ENCODE results near the gene PIBF1.
"Not testable (repeated sequence)": the region's sequence is repeated elsewhere in the genome, so short reads cannot be mapped to it uniquely, and the experiment has no call there.

The PIBF1 gene, protein sequence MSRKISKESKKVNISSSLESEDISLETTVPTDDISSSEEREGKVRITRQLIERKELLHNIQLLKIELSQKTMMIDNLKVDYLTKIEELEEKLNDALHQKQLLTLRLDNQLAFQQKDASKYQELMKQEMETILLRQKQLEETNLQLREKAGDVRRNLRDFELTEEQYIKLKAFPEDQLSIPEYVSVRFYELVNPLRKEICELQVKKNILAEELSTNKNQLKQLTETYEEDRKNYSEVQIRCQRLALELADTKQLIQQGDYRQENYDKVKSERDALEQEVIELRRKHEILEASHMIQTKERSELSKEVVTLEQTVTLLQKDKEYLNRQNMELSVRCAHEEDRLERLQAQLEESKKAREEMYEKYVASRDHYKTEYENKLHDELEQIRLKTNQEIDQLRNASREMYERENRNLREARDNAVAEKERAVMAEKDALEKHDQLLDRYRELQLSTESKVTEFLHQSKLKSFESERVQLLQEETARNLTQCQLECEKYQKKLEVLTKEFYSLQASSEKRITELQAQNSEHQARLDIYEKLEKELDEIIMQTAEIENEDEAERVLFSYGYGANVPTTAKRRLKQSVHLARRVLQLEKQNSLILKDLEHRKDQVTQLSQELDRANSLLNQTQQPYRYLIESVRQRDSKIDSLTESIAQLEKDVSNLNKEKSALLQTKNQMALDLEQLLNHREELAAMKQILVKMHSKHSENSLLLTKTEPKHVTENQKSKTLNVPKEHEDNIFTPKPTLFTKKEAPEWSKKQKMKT

DNA sequence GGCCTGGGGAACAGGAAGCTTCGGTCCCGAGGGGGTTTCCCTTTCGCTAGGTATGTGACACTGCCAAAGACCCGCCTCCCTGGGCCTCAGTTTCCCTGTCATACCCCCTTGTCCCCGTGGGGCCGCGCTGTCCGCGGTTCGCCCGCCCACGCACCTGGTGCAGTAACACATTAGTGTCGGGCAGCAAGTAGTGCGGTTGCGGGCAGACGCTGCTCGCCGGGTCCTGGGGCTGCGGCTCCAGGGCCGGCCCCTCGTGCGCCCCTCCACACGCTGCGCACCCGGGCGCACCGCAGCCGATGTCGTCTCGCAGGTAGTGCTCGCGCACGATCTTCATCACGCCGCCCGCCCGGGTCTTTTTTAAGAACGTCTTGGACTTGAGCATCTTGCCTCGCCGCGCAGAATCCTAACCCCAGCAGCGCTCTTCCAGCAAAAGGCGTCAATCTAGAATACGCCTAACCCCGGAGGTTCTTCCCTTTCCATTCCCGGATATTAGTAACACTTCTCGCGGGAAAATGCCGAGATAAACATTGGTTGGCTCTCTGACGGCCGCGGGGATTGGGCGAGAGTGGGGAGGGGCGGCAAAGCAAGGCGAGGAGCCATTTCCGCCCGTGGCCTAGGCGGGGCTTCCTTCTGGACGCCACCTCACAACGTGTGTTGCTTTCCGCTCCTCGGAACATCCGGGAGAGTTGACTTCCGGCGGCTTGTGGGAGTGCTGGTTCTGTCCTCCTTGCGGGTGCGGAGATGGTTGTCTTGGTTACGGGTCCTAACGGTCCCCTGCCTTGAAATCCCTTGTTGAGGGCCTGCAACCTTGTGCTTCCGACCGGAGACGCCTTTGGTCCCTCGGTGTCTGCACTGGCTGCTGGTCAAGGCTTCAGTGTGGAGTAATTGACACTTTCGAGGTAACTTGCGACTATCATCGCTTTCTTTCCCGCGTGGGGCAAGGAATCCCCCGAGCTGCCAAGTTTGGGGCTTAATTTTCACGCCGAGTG, at the start of gene PIBF1, which contains the start of gene DIS3:
Gene PIBF1, plus strand, starts transcription at position 683 of the 989 bp plus-strand sequence. CDS start 1,337 bp downstream, outside the sequence.
Gene DIS3, minus strand, starts transcription at position 450 of the 989 bp plus-strand sequence. Its CDS starts 68 bp downstream, at position 382.
- peak; percentile 96 for DNase-seq

DNA sequence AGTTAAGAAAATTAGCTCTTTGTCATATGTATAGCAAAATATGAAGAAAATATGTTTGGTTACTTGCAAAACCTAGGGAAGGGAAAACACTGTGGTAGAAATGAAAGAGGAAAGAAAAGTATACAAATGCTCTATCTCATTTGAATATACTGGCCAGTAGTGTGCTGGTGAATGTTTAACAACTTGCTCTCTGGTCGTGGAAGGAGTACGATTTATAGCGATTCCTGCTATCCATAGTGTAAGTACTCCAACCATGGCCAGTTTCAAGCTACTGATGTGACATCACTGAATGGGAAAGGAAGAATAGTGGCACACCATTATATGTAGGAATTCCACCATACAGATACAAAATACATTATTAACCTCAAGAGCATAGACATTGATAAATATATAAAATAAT, 44.9 kb upstream of the PIBF1 start:
- DNase-seq = no peak

DNA sequence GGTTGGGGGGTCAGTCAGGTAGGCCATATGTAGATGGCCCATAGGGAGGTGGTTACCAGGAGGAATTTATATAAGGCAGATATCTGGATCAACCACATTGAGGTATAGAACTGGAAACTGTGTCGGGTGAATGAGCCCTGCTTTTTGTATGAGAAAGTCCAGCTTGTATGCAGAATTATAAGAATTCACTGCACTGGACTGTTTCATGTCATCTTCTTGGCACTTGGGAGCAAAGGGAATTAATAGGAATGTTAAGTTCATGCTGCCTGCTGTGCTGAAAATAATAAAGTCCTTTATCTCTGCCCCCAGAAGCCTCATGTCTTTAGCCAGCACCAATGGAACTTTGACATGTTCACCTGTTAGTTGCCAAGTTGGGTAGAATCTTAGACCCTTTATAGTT, 41.9 kb upstream of the PIBF1 start:
- no peak for DNase-seq

DNA sequence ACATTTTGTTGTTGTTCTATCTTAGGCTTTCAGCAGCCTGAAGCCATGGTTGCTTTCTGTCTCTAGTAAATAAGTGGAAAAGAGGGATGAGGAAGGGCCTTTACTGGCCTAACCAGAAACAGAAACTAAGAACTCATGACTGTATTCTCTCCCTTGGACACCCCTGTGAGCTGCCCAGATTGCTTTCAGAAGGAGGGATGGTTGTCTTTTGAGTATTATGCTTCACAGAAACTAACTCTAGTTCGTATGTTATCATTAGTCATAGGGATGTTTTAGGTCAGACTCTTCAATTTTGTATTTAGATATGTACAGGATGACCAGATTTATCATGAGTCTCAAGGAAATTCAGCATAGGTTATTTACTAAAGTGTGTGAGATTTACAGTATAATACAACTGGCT, 36.7 kb upstream of the PIBF1 start:
- no peak for DNase-seq

DNA sequence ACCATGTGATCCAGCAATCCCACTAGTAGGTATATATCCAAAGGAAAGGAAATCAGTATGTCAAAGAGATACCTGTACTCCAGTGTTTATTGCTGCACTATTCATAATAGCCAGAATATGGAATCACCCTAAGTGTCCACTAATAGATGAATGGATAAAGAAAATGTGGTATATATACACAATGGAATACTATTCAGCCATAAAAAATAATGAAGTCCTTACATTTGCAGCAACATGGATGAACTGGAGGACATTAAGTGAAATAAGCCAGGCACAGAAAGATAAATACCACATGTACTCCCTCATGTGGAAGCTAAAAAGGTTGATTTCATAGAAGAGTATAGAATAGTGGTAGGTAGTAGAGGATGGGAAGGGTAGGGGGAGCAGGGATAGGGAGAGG, 30.7 kb upstream of the PIBF1 start:
- DNase-seq = no peak

DNA sequence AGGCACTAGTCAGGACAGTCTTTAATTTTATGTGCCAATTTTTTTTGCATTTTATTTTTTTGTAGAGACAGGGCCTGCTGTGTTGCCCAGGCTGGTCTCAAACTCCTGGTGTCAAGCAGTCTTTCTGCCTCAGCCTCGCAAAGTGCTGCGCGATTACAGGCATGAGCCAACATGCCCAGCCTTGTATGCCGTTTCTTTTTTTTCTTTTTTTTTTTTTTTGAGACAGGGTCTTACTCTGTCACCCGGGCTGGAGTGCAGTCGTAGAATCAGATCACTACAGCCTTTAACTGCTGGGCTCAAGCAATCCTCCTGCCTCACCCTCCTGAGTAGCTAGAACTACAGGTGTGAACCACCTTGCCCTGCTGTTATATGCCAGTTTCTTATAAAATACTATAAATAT, 27.8 kb upstream of the PIBF1 start:
- no peak for DNase-seq

DNA sequence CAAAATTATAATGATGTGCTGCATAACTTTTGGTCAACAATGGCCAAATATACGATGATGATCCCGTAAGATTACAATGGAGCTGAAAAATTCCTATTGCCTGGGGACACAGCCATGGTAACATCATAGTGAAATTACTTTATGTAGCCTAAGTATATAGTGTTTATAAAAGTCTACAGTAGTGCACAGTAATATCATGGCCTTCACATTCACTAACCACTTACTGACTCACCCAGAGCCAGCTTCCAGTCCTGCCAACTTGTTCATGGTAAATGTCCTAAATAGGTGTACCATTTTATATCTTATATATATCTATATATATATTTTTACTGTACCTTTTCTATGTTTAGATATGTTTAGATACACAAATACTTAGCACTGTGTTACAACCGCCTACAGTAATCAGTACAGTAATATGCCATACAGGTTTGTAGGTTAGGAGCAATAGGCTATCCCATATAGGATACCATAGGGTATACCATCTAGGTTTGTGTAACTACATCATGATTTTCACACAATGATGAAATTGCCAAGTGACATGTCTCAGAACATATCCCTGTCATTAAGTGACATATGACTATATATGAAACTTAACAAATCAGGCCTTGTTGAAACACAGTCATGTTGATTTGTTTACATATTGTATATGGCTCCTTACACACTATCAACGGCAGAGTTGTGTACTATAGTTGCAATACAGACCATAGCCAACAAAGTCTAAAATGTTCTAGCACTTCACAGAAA, 24.0 kb upstream of the PIBF1 start:
- DNase-seq = no peak

DNA sequence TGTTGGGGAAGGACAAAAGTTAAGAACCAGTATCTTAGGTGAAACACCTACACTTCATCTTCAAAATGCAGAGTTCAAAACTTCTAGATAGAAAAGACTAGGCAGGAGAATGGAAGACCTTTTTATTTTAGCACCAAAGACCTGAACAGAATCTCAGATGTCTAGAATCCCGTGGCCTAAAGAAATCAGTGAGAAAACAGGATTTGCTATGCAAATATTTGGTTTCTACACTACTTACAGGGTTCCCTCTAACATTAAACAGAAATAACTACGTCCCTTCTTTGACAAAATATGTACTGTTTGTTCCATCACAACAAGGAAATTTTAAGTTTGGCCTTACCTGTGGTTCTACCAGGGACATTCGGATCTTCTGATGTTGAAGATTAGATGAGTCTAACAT, 21.7 kb upstream of the PIBF1 start:
- DNase-seq = no peak

DNA sequence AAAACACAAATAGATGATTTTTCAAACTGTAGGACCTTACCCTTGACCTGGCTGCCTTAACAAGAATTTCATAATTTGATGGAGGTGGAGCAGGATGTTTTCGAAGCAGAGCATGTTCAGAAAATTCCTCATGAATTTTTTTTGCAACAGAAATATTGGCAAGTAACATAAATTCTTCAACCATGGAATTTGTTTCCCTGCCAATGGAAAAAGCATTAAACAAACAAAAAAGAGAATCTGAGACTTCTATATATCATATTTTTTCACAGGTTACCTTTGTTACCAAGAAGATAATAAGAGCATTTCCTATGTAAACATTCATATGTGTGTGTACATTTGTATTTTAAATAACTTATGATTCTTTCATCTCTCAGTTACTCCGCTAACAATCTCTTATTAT, 18.5 kb upstream of the PIBF1 start:
- DNase-seq = no peak

DNA sequence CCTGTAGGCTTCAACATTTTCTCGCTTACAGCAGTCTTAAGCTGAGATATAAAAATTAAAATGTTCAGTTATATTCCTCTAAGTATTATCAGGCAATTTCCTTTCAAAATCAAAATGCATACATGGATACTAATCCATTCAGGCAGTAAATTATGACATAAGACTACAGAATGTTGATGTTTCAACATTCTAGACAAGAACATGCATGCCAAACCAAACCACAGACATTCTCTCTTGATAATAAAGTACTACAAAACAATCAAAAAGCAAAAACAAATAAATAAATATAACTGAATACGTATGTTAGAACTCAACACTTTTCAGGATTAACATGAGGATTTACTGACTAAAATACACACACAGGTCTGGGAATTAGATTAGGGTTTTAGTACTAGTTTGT, 7.9 kb upstream of the PIBF1 start:
- no peak for DNase-seq

DNA sequence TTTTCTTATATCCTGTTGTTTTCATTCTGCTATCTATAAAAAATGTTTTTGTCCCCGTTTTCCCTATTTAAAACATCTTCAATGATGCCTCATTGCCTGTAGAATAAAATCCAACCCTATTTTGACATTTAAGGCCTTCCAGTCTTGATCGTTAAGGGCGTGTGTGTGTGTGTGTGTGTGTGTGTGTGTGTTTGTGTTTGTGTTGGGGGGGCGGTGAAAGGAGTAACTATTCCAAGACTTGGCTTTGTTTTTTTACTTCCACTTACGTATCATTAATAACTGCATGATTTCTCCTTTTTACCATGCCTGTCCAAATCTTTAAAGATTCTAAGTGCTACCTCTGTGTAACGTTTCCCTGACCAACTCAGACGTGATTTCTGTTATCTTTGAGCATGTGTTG, 784 bp downstream of the PIBF1 start:
- no peak for DNase-seq

DNA sequence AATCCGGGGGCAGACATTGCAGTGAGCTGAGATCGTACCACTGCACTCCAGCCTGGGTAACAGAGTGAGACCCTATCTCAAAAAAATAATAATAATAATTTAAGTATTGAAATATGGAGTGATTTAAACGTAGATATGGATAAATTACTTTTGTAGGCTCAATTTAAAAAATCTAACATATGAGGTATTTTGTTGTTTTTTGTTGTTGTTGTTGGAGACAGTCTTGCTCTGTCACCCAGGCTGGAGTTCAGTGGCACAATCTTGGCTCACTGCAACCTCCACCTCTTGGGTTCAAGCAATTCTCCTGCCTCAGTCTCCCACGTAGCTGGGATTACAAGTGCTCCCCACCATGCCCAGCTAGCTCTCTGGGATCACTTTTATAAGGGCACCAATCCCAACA, 2.7 kb downstream of the PIBF1 start:
- DNase-seq = not testable (repeated sequence)

DNA sequence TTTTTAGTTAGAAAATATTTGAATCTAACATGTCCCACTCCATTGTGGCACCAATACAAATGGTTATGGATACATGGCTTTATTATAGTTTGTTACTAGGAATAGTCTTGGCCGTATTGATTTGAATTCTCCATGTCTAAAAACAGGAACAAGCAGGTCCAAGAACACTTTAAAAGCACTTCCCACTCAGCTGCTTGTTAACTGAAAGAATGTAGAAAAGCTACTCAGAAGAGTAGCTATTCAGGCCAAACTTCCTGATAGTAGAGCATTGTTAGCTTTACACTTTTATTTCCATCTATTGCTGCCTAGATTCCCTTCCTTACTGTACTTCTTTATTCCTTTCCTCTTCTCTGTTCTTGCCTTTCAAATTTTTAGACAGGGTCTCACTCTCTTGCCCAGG, 6.9 kb downstream of the PIBF1 start:
- DNase-seq = no peak

DNA sequence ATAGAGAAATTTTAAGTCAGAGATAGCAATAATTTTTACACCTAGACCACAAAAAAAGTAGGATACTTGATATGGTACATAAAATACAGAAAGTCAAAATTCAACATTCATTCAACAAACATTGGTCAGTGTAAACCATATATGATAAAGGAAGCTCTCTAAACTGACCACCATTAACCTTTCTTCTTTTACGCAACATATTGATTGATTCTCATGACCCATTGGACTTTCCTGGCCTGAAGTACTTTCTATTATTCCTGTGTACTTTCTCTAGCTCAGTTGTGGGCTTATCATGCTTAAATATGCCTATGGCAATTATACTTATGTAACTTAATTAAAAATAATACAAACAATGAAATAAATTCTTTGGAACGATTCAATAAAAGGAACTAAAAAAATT, 10.7 kb downstream of the PIBF1 start:
- DNase-seq = no peak

DNA sequence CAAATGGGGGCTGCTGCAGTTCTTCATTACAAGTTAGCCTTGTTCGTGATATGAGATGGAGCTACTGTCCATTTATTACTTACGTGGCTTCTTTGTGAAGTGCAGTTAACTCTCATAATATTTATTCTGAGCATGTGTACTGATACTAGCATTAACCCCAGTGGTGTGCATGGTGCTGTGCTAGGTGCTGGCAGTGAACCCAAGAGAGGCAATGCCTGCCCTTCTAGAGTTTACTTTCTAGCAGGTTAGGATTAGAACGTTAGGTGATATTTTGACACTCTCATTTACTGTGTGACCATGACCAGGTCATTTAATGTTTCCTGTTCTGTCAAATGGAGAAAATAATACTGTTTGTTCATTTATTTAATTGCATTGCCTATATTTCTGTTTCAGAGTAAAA, 16.9 kb downstream of the PIBF1 start:
- DNase-seq = no peak

DNA sequence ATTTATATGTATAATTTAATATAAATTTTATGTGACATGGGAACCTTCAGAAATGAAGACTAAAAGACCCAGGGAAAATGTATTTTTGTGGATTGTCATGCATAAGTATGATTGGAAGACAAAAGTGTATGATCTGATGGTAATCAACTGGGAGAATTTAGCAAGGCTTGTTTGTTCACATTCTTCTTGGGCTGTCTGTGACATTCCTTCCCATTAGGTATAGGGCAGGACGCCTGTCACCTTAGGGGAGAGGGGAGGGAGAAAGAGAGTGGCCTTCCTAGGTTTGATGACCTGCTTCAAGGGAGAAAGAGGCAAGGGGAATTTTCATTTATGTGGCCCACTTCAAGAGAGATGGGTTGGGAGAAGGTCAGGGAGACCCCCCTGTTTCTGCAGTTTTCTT, 22.4 kb downstream of the PIBF1 start:
- no peak for DNase-seq

DNA sequence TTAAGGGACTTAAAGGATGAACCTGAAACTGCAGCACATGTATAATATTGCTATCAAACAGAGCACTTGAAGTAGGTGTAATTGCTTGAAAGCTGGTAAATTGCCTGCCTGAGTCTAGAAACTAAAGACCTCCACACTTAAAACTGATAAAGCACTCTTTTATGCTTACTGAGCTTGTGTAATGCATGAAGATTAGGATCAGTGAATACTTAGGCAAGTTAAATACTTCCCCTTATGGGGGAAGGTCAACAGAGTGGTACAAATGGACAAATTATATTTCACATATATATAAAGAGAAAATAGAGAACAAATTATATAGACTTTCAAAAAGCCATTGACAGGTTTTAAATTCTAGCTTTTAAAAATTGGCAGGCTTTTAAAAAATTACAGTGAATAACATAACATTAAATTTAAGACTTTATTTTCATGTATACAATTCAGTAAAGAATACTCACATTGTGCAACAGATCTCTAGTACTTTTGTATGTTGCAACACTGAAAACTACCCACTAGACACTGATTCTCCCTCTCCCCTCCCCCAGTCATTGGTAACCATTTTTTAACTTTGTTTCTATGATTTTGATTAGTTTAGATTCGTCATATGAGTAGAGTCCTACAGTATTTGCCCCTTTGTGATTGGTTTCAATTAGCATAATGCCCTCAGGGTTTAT, 23.9 kb downstream of the PIBF1 start:
- DNase-seq = no peak

DNA sequence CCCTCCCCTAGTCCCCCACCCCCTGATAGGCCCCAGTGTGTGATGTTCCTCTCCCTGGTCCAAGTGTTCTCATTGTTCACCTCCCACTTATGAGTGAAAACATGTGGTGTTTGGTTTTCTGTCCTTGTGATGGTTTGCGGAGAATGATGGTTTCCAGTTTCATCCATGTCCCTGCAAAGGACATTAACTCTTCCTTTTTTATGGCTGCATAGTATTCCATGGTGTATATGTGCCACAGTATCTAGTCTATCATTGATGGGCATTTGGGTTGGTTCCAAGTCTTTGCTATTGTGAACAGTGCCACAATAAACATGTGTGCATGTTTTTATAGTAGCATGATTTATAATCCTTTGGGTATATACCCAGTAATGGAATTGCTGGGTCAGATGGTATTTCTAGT, 24.6 kb downstream of the PIBF1 start:
- DNase-seq = not testable (repeated sequence)

DNA sequence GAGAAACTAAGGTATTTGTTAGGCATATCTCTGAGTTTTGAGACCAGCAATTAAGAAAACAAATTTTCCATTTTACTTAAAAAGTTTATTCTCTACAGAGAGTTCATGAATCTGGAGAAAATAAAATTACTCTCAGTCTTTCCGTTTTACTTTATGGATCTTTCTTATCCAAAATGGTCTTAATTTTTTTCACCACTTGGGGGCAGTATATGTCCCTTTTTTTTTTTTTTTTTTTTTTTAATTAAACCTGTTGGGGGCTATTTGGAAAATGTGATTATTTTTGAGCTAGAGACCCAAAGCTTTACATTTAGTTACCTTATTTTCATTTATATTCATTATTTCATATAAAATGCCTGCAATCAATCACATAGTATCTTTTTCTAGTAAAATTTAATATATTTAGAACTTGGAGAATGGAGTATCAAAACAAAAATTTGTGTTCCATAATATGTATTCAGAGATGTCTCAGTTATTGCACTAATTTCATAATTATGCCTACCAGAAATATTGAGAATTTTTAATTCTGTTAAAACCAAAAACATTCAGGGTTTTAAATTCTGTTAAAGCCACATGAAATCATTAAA, 27.1 kb downstream of the PIBF1 start:
- DNase-seq = no peak

DNA sequence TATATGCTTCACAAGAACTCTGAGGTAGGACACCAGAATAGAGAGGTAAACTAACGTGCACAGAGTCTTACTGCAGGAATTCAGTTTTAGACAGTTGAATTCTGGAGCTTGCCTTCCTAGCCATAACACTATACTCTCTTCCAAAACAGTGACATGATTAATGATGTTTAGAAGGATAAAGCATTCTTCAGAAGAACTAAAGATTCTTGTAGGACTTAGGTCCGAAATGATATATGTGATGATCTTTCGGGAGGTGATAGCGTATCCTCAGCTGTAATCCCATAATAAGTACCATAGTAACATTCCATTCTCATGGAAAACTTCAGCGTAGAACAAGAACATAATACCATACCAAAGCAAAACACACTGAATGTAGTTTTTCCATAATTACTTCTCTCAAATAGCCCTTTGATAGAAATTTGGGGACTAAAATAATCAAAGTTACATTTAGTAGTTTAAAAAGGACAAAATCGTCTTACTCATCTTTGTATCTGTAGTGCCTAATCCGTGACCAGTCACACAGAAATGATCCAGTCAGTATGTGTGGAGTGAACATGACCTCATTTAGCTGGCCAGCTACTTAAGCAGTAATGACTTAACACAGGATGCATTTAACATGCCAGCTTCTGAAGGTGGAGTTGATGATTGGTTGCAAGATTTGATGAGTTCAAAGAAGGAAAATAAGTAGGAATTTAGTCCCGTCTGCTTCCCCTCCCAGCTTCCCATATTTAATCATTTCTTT, 38.4 kb downstream of the PIBF1 start:
- DNase-seq = no peak

DNA sequence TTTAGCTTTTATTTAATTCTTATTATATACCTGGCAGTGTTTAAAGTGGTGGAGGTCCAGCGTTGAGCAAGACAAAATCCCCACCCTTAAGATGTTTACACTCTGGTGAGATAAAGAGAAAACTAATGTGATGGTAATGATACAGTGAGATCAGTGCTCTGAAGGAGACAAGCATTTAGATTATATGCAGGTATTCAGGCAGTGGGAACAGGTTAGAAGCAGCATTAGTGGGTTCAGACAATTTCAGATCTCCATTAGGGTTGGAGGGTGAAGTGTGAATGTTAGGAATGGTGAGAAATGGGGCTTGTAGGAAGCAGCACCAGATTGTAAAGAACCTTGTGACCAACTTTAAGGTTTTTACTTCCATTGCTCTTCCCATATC, 39.0 kb downstream of the PIBF1 start:
- no peak for DNase-seq

Data from CD4-positive, alpha-beta T cell treated with Interleukin-15 for 1 hour (primary cell).